ENCODE results near the gene PPP1R14C.

- TF ChIP-seq, protein P1, sequence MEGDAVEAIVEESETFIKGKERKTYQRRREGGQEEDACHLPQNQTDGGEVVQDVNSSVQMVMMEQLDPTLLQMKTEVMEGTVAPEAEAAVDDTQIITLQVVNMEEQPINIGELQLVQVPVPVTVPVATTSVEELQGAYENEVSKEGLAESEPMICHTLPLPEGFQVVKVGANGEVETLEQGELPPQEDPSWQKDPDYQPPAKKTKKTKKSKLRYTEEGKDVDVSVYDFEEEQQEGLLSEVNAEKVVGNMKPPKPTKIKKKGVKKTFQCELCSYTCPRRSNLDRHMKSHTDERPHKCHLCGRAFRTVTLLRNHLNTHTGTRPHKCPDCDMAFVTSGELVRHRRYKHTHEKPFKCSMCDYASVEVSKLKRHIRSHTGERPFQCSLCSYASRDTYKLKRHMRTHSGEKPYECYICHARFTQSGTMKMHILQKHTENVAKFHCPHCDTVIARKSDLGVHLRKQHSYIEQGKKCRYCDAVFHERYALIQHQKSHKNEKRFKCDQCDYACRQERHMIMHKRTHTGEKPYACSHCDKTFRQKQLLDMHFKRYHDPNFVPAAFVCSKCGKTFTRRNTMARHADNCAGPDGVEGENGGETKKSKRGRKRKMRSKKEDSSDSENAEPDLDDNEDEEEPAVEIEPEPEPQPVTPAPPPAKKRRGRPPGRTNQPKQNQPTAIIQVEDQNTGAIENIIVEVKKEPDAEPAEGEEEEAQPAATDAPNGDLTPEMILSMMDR (conservative IDR thresholded peaks at IDR 0.05; ENCODE audit: low read depth in 2 of 2): no peak
- TF ChIP-seq EZH2 (IDR thresholded peaks at IDR 0.05; ENCODE audit: low read depth, unreplicated experiment) (no peak), CREB1 (CRISPR knock-in tag; IDR thresholded peaks at IDR 0.05; ENCODE audit: low read depth) (no peak), EZH2phosphoT487 (IDR thresholded peaks at IDR 0.05; ENCODE audit: unreplicated experiment) (no peak), POLR2AphosphoS5 (IDR thresholded peaks at IDR 0.05; ENCODE audit: low read depth) (no peak), JUNB (IDR thresholded peaks at IDR 0.05; ENCODE audit: unreplicated experiment) (no peak), ZNF114 (CRISPR knock-in tag; IDR thresholded peaks at IDR 0.05) (no peak), STAT1 (IDR thresholded peaks at IDR 0.05; ENCODE audit: unreplicated experiment) (no peak), ETS1 (IDR thresholded peaks at IDR 0.05) (no peak), ZNF462 (CRISPR knock-in tag; IDR thresholded peaks at IDR 0.05) (no peak), NANOG (IDR thresholded peaks at IDR 0.05; ENCODE audit: borderline replicate concordance) (no peak)
- TF ChIP-seq, protein P2, sequence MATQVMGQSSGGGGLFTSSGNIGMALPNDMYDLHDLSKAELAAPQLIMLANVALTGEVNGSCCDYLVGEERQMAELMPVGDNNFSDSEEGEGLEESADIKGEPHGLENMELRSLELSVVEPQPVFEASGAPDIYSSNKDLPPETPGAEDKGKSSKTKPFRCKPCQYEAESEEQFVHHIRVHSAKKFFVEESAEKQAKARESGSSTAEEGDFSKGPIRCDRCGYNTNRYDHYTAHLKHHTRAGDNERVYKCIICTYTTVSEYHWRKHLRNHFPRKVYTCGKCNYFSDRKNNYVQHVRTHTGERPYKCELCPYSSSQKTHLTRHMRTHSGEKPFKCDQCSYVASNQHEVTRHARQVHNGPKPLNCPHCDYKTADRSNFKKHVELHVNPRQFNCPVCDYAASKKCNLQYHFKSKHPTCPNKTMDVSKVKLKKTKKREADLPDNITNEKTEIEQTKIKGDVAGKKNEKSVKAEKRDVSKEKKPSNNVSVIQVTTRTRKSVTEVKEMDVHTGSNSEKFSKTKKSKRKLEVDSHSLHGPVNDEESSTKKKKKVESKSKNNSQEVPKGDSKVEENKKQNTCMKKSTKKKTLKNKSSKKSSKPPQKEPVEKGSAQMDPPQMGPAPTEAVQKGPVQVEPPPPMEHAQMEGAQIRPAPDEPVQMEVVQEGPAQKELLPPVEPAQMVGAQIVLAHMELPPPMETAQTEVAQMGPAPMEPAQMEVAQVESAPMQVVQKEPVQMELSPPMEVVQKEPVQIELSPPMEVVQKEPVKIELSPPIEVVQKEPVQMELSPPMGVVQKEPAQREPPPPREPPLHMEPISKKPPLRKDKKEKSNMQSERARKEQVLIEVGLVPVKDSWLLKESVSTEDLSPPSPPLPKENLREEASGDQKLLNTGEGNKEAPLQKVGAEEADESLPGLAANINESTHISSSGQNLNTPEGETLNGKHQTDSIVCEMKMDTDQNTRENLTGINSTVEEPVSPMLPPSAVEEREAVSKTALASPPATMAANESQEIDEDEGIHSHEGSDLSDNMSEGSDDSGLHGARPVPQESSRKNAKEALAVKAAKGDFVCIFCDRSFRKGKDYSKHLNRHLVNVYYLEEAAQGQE (IDR thresholded peaks at IDR 0.05; ENCODE audit: unreplicated experiment): no peak
Measured at GRCh38 chr6:150140236-150140969, 2.4 kb upstream of the PPP1R14C start.
